Hepatocyte (in vitro differentiated cells): ENCODE data around the gene TAL2.

Experiments used
- EZH2 ChIP-seq: fragments of 200-600 bp; sonication (generic); IDR thresholded peaks from 2 replicates; pipeline ENCODE4 v1.6.1; 2016; ENCODE audit warnings: antibody characterized with exemption, mild to moderate bottlenecking, borderline replicate concordance
- EZH2phosphoT487 ChIP-seq: fragments of 200-600 bp; sonication (generic); IDR thresholded peaks from one replicate; pipeline ENCODE4 v1.6.1; 2018; ENCODE audit warnings: antibody characterized with exemption, mild to moderate bottlenecking, low read depth, moderate library complexity; ENCODE audit not compliant: unreplicated experiment, severe bottlenecking
- TF ChIP-seq, protein P1 (sequence below): fragments of 200-600 bp; sonication (generic); IDR thresholded peaks from 2 replicates; pipeline ENCODE4 v1.5.1; 2016; ENCODE audit warnings: antibody characterized with exemption, mild to moderate bottlenecking; ENCODE audit not compliant: poor library complexity

DNA sequence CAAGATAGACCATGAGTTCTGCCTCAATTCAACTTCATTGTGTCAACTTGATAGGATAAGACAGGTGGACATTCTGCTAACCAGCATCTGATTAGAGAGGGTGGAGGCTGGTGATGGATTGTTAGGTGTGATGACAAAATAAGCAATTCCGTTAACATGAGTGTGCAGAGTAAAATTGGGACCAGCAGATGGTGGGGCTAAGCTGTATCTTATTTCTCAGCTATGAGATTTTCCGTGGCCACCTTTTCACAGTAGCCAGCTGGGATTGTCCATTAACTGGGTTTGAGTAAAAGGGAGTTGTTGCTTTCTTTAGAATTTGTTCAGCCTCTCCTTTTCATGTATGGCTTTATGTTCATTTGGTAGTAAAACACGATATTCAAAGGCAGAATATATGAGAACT lies 28.8 kb upstream of the TAL2 start:
- TF ChIP-seq, protein P1, sequence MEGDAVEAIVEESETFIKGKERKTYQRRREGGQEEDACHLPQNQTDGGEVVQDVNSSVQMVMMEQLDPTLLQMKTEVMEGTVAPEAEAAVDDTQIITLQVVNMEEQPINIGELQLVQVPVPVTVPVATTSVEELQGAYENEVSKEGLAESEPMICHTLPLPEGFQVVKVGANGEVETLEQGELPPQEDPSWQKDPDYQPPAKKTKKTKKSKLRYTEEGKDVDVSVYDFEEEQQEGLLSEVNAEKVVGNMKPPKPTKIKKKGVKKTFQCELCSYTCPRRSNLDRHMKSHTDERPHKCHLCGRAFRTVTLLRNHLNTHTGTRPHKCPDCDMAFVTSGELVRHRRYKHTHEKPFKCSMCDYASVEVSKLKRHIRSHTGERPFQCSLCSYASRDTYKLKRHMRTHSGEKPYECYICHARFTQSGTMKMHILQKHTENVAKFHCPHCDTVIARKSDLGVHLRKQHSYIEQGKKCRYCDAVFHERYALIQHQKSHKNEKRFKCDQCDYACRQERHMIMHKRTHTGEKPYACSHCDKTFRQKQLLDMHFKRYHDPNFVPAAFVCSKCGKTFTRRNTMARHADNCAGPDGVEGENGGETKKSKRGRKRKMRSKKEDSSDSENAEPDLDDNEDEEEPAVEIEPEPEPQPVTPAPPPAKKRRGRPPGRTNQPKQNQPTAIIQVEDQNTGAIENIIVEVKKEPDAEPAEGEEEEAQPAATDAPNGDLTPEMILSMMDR, result no peak
- TF ChIP-seq EZH2, result no peak
- TF ChIP-seq EZH2phosphoT487, result no peak
